ENCODE data around the gene SEMA5B.
A peak's percentile ranks its signal among the peaks of the same experiment; 100 is the strongest.

SEMA5B gene

DNA sequence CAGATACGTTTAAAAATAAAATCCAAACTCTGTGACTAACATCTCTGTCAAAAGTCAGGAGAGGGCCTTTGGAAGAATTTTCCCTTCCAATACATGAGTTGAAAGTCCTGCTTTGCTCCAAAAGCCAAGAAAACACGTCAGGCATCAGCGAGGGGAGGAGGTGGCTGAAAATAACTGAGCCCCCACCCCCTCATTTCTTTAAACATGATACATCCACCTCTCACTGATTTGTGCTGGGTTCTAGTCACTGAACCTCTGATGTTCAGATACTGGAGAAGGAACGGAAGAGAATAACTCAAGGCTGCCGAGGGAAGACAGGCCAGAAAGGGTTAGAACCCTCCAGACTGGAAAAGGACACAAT lies 9.4 kb upstream of the SEMA5B start:
- no peaks in the 10 kb centered on the region for H3K9me3 ChIP-seq (ENCODE audit: severe bottlenecking)
- no peak for DNase-seq
- H3K27ac ChIP-seq, result peak overlapping the region; percentile 66

DNA sequence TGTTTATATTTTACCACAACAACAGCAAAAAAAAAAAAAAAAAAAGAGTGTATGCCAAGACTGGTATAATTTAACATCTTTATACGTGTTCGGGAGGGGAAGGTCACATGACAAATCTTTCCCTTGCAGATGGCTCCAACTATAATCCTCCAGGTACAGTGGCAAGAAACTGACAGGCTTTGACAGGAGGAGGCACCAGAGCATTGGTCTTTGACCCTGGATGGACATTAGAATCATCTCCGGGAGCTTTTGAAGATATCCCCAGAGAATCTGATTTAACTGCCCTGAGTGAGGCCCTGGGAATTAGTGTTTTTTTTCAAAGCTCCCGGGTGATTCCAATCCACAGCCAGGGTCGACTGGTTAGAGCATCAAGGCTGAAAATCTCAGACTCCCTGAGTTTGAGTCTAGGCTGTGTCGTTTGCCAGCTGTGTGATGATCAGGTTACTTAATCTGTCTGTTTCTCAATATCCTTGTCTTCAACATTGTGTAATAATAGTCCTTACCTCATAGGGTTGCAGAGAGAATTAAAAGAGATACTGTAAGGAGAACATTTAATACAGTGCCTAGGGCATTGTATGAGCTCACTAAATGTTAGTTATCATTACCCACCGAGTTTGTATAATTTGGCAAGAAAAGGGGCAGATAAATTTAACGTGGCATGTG lies 8.9 kb upstream of the SEMA5B start:
- no peaks in the 10 kb centered on the region for H3K27me3 ChIP-seq (ENCODE audit: insufficient read depth, low read depth, severe bottlenecking)
- peak overlapping the region; percentile 66 for H3K27ac ChIP-seq
- H3K36me3 ChIP-seq, result no peaks in the 10 kb centered on the region
- TF ChIP-seq, protein P1, sequence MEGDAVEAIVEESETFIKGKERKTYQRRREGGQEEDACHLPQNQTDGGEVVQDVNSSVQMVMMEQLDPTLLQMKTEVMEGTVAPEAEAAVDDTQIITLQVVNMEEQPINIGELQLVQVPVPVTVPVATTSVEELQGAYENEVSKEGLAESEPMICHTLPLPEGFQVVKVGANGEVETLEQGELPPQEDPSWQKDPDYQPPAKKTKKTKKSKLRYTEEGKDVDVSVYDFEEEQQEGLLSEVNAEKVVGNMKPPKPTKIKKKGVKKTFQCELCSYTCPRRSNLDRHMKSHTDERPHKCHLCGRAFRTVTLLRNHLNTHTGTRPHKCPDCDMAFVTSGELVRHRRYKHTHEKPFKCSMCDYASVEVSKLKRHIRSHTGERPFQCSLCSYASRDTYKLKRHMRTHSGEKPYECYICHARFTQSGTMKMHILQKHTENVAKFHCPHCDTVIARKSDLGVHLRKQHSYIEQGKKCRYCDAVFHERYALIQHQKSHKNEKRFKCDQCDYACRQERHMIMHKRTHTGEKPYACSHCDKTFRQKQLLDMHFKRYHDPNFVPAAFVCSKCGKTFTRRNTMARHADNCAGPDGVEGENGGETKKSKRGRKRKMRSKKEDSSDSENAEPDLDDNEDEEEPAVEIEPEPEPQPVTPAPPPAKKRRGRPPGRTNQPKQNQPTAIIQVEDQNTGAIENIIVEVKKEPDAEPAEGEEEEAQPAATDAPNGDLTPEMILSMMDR (IDR thresholded peaks at IDR 0.05; ENCODE audit: low read depth, low read length), result peak; percentile 42; the same call in 1 of the 2 replicates
- H3K9me3 ChIP-seq (ENCODE audit: severe bottlenecking), result no peaks in the 10 kb centered on the region
- DNase-seq, result peak; percentile 76
- H3K4me3 ChIP-seq (ENCODE audit: low read depth, low read length), result no peak overlapping the region

More for the DNA sequence above, 9.4 kb upstream of the SEMA5B start:
- no peak overlapping the region for H3K4me3 ChIP-seq (ENCODE audit: low read depth, low read length)
- TF ChIP-seq, protein P1 (IDR thresholded peaks at IDR 0.05; ENCODE audit: low read depth, low read length), result no peak
- H3K36me3 ChIP-seq, result no peaks in the 10 kb centered on the region
- H3K27me3 ChIP-seq (ENCODE audit: insufficient read depth, low read depth, severe bottlenecking), result no peaks in the 10 kb centered on the region

GRCh38 chr3:123034996-123035395 lies 7.4 kb upstream of the SEMA5B start:
- Histone ChIP-seq H3K27me3 (ENCODE audit: insufficient read depth, low read depth, severe bottlenecking) (no peaks in the 10 kb centered on the region), H3K36me3 (no peaks in the 10 kb centered on the region), H3K9me3 (ENCODE audit: severe bottlenecking) (no peaks in the 10 kb centered on the region), H3K4me3 (ENCODE audit: low read depth, low read length) (no peak overlapping the region), H3K27ac (no peak overlapping the region)
- TF ChIP-seq, protein P1 (IDR thresholded peaks at IDR 0.05; ENCODE audit: low read depth, low read length), result no peak
- peak; percentile 24 for DNase-seq

DNA sequence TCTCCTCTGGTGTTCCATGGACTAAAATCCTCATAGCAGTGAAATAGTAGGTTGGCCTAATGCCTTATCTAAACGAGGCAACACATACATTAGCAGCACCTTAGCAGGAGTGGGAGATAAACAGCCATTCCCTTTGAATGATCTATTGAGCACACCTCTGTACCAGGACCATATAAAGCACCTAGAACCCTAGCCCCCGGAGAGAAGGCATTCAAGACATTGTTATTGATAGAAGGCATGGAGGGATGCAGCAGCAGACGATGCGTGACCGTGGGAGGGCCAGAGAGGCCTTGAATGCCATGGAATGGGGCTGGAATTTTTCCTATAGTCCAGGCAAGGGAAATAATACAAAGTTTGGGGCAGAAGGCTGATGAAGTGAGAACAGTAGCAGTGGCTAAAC lies 6.6 kb upstream of the SEMA5B start:
- TF ChIP-seq, protein P1 (IDR thresholded peaks at IDR 0.05; ENCODE audit: low read depth, low read length), result no peak
- Histone ChIP-seq H3K9me3 (ENCODE audit: severe bottlenecking) (no peaks in the 10 kb centered on the region), H3K27ac (no peak overlapping the region), H3K27me3 (ENCODE audit: insufficient read depth, low read depth, severe bottlenecking) (no peaks in the 10 kb centered on the region), H3K36me3 (no peaks in the 10 kb centered on the region), H3K4me3 (ENCODE audit: low read depth, low read length) (no peak overlapping the region)
- DNase-seq, result no peak

GRCh38 chr3:123032057-123032456 lies 4.5 kb upstream of the SEMA5B start:
- H3K27ac ChIP-seq, result no peak overlapping the region

More at GRCh38 chr3:123032057-123032456, 4.5 kb upstream of the SEMA5B start:
- no peaks in the 10 kb centered on the region for H3K36me3 ChIP-seq
- TF ChIP-seq, protein P1 (IDR thresholded peaks at IDR 0.05; ENCODE audit: low read depth, low read length), result no peak
- no peak for DNase-seq
- H3K4me3 ChIP-seq (ENCODE audit: low read depth, low read length), result no peak overlapping the region
- H3K27me3 ChIP-seq (ENCODE audit: insufficient read depth, low read depth, severe bottlenecking), result no peaks in the 10 kb centered on the region
- H3K9me3 ChIP-seq (ENCODE audit: severe bottlenecking), result no peaks in the 10 kb centered on the region
